AG09309 (cell line): ENCODE results near the gene MYO1D.
"Not testable (repeated sequence)": the region's sequence is repeated elsewhere in the genome, so short reads cannot be mapped to it uniquely, and the experiment has no call there.

Experiments
- DNase-seq: peaks from one replicate; pipeline ENCODE4 v3.0.0-alpha.2; 2010; ENCODE audit warnings: low read depth
- H3K4me3 ChIP-seq: 2 replicates; pipeline ENCODE4 v1.5.1; 2011; ENCODE audit warnings: mild to moderate bottlenecking, low read depth, low read length, moderate library complexity; ENCODE audit not compliant: control insufficient read depth
- TF ChIP-seq, protein P1 (sequence below): IDR thresholded peaks from 2 replicates; pipeline ENCODE4 v1.5.1; 2011; ENCODE audit warnings: mild to moderate bottlenecking, low read depth, low read length, inconsistent platforms; ENCODE audit not compliant: insufficient read depth, control insufficient read depth; ENCODE audit errors: missing control alignments

The MYO1D gene

DNA sequence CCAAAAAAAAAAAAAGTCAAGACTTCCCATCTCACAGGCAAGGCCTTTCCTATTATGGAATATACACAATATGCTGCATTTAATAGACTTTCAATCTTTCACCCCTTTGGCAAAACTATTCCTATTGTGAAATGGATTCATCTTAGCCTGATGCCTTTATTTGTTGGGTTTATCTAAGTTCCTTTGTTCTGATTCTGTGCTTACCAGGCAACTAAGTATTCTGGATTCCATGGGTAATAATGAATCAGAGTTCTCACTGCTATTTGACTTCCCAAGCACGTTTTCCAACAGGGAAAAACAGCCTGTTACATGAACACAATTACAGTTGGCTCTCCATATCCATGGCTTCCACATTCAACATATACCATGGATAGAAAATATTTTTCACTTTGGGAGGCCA lies 135.5 kb downstream of the MYO1D start:
- no peak for DNase-seq
- TF ChIP-seq, protein P1, sequence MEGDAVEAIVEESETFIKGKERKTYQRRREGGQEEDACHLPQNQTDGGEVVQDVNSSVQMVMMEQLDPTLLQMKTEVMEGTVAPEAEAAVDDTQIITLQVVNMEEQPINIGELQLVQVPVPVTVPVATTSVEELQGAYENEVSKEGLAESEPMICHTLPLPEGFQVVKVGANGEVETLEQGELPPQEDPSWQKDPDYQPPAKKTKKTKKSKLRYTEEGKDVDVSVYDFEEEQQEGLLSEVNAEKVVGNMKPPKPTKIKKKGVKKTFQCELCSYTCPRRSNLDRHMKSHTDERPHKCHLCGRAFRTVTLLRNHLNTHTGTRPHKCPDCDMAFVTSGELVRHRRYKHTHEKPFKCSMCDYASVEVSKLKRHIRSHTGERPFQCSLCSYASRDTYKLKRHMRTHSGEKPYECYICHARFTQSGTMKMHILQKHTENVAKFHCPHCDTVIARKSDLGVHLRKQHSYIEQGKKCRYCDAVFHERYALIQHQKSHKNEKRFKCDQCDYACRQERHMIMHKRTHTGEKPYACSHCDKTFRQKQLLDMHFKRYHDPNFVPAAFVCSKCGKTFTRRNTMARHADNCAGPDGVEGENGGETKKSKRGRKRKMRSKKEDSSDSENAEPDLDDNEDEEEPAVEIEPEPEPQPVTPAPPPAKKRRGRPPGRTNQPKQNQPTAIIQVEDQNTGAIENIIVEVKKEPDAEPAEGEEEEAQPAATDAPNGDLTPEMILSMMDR: no peak
- no peak overlapping the region for H3K4me3 ChIP-seq

DNA sequence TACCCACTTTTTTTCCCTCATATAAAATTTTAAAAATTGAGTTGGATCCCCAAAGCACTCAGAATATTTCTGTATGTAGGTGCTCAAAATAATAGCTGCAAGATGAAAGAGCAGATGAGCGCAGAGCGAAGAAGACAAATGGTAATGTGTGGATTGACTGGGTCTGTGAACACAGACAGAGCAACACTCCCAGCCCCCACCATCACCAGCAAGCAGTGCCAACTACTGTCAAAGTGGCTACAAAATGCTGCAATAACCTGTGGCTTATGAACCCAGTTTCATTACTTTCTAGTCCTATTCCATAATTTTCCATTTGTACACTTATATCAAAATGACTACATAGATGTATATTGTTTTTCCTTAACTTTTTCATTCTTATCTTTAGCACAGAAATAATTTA lies 137.2 kb downstream of the MYO1D start:
- DNase-seq: no peak
- TF ChIP-seq, protein P1: no peak
- H3K4me3 ChIP-seq: no peak overlapping the region

DNA sequence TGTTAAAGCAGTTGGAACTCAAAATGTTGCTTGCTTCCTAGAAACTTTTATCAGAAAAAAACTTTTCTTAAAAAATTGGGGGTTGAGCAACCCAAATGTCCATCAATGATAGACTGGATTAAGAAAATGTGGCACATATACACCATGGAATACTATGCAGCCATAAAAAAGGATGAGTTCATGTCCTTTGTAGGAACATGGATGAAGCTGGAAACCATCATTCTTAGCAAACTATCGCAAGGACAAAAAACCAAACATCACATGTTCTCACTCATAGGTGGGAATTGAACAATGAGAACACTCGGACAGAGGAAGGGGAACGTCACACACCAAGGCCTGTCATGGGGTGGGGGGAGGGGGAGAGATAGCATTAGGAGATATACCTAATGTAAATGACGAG lies 137.8 kb downstream of the MYO1D start:
- not testable (repeated sequence) for H3K4me3 ChIP-seq, DNase-seq

DNA sequence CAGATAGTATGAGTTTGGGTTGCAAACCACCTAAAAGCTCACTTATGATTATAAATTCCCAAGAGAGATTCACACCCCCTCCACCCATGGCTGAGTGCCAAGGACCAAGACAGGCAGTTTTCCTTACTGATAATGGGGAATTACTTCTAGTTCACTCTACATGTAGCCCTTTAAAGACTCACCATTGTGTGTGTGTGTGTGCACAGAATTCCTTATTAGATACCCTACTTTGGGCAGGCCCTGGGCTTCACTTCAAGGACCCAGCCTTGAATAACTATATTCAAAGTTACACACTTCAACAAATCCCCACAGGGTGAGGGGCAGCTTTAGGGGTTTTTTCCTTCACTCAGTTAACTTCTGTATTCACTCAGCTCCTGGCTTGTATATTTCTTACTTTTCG lies 143.5 kb downstream of the MYO1D start:
- TF ChIP-seq, protein P1: no peak
- no peak for DNase-seq
- H3K4me3 ChIP-seq: no peak overlapping the region

DNA sequence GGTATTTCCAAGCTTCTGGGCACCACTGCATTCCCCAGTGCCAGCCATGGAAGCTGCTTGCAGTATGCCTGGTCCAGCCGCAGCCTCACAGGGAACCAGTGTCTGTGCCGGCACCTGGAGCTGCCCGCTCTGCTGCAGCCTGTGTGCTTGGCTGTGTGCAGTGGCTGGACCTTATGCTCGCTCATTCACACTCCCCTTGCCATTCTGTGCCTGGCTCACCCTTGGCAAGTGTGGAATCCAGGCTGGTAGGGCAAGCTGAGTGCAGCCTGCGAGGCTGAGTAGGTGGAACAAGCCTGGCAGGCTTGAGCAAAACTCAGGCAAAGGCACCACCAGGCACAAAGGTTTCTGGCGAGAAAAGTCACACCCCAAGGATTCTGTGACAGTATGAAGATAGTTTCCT lies 144.0 kb downstream of the MYO1D start:
- TF ChIP-seq, protein P1: no peak
- H3K4me3 ChIP-seq: no peak overlapping the region
- DNase-seq: no peak

DNA sequence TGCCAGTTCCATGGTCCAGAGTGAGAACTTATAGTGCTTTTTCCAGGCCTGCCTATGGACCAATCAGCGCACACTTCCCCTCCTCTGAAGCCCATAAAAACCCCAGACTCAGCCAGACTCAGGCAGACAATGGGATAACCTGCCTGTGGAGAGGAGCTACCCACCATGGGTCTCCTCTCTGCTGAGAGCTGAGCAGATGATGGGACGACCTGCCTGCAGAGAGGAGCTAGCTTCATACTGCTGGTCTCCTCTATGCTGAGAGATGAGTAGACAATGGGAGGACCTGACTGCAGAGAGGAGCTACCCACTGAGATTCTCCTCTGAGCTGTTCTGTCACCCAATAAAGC lies 144.7 kb downstream of the MYO1D start:
- DNase-seq: no peak
- H3K4me3 ChIP-seq: no peak overlapping the region
- TF ChIP-seq, protein P1: no peak

DNA sequence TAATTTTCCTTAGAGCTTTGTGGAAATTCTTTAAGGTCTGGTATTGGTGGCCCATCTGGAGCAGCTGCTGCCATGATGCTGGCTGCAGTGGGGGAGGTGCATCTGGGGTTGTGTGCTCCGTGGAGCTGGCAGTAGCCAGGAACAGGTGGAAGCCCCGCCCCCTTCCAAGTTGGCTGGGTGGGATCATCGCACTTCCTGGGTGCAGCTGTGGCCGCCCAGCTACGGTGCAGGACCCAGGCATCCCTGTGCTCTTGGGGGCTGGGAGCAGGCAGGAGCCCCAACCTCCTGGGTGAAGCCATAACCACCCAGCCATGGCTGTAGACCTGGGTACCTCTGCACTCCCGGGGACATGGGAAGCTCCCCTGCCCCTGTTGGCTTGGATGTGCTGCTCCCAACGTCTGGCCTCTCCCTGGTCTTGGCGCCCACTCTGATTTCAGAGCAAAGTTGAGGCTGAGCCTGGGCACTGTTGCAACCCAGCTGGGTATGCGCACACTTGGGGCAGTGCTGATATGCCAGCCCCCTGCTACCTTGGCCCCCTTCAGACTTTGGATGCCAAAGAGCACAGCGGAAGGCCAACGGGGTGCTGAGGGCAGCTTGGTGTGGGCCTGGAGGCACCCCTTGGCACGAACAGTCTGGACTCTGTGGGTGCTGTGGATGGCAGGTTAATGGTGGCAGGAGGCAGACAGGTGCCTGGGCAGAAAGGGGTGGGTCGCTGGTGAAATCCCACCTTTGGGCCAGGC lies 145.2 kb downstream of the MYO1D start:
- TF ChIP-seq, protein P1: no peak
- no peak overlapping the region for H3K4me3 ChIP-seq
- DNase-seq: no peak
